OCI-LY7 (cell line): ENCODE measurements around the gene SSU72.

Source experiments
- EZH2phosphoT487 ChIP-seq: fragments of 200-600 bp; sonication (generic); IDR thresholded peaks from 2 replicates; pipeline ENCODE4 v1.6.1; 2018; ENCODE audit warnings: low read depth, borderline replicate concordance, mild to moderate bottlenecking, mixed run types, antibody characterized with exemption, low read length, moderate library complexity, mixed read lengths
- TF ChIP-seq, protein P1 (sequence below): fragments of 200-600 bp; sonication (generic); conservative IDR thresholded peaks from 2 replicates; pipeline ENCODE4 v1.5.1; 2014; ENCODE audit warnings: mild to moderate bottlenecking, antibody characterized with exemption, low read length, moderate library complexity, mixed read lengths

GRCh38 chr1:1548591-1548990, 26.1 kb downstream of the SSU72 start:
- TF ChIP-seq, protein P1, sequence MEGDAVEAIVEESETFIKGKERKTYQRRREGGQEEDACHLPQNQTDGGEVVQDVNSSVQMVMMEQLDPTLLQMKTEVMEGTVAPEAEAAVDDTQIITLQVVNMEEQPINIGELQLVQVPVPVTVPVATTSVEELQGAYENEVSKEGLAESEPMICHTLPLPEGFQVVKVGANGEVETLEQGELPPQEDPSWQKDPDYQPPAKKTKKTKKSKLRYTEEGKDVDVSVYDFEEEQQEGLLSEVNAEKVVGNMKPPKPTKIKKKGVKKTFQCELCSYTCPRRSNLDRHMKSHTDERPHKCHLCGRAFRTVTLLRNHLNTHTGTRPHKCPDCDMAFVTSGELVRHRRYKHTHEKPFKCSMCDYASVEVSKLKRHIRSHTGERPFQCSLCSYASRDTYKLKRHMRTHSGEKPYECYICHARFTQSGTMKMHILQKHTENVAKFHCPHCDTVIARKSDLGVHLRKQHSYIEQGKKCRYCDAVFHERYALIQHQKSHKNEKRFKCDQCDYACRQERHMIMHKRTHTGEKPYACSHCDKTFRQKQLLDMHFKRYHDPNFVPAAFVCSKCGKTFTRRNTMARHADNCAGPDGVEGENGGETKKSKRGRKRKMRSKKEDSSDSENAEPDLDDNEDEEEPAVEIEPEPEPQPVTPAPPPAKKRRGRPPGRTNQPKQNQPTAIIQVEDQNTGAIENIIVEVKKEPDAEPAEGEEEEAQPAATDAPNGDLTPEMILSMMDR: no peak
- no peak for TF ChIP-seq EZH2phosphoT487
